RWPE1 (cell line): ENCODE results near the gene BMPR1B.

Experiments used
- CTCF ChIA-PET: fragments of 350-600 bp; sonication (Branson Sonifier 250); formaldehyde crosslinking; extraction: SDS; loops from one replicate; lab custom pipeline; 2021; lab: Yijun Ruan, JAX
- POLR2A ChIA-PET: fragments of 400-600 bp; formaldehyde crosslinking; extraction: SDS; loops from one replicate; lab custom pipeline; 2020; ENCODE audit warnings: antibody characterized with exemption; ENCODE audit not compliant: low non-redundant PET; lab: Yijun Ruan, JAX
- DNase-seq: peaks from one replicate; pipeline ENCODE4 v3.0.0; 2012; ENCODE audit warnings: low spot score
- H3K27ac ChIP-seq: fragments of 450-650 bp; 2 replicates; pipeline ENCODE4 v1.5.1; 2017
- TF ChIP-seq, protein P1 (sequence below): fragments of 450-650 bp; conservative IDR thresholded peaks from 2 replicates; pipeline ENCODE4 v1.5.1; 2017; ENCODE audit warnings: low read depth, mild to moderate bottlenecking

The BMPR1B gene

DNA sequence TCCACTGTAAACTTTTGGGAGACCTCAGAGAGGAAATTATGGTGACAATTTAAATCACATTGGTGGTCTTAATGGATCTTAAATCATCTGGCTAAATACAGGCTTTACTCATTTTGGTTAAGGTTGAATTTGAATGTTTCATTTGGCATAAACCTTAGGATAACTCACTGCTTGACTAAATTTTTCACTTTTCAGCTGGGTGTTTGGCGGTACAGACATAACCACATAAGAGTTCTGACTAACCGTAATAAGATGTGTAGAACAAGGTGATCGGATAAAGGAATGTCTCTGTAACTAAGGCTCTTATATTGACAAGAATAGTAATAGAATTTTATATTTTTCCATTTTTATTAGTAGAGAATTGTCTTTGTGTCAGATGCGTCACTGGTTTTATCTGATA, 281.0 kb downstream of the BMPR1B start:
- POLR2A ChIA-PET = no interaction called here
- TF ChIP-seq, protein P1, sequence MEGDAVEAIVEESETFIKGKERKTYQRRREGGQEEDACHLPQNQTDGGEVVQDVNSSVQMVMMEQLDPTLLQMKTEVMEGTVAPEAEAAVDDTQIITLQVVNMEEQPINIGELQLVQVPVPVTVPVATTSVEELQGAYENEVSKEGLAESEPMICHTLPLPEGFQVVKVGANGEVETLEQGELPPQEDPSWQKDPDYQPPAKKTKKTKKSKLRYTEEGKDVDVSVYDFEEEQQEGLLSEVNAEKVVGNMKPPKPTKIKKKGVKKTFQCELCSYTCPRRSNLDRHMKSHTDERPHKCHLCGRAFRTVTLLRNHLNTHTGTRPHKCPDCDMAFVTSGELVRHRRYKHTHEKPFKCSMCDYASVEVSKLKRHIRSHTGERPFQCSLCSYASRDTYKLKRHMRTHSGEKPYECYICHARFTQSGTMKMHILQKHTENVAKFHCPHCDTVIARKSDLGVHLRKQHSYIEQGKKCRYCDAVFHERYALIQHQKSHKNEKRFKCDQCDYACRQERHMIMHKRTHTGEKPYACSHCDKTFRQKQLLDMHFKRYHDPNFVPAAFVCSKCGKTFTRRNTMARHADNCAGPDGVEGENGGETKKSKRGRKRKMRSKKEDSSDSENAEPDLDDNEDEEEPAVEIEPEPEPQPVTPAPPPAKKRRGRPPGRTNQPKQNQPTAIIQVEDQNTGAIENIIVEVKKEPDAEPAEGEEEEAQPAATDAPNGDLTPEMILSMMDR = no peak
- H3K27ac ChIP-seq = no peak overlapping the region
- CTCF ChIA-PET = interaction anchor here (0.5 to 0.7 kb wide), 2 partner anchors 27 to 55 kb away, joined by 3 read pairs; no protein-coding TSS in a partner anchor
- no peak for DNase-seq

DNA sequence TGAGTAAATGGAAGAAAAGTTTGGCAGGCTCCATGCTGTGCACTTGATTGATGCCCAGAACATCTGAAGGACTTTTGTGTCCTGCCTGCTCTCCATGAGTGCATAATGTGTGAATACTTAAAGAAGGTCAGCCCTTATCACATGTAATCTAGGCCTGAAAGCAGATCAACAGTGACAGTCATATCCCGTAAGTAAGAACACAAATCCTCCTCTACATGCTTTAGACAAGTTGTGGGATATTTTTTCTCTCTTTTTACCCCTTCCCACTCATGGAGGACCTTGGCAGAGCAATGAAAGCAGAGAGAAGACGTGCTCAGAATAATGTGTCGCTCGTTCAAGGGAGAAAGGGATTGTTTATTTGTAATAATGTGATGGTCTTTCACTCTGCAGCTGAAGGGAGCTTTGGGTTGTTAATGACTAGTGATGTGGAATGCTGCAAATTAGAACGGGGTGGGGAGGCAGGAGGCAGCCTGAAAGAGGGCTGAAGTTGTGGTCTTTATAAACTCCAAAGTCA, 286.6 kb downstream of the BMPR1B start:
- no peak overlapping the region for H3K27ac ChIP-seq
- ChIA-PET CTCF (no interaction called here), POLR2A (no interaction called here)
- TF ChIP-seq, protein P1 = no peak
- no peak for DNase-seq

DNA sequence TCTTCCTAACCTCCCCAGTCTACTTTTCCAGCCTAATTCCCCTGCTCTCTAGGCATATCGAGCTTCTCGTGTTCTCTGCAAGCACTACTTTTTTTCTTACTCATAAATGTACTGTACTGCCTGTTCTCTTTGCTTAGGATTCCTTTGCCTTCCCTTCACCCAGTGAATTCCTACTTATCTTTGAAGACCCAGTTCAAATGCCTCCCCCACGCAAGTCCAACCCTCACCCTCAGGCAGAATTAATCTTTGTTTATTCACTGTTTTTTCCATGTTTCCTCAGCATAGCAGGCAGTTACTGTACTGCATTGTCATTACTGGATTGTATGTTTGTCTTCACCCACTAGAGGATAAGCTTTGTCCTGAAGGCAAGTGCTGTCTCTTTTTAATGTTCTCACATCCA, 287.7 kb downstream of the BMPR1B start:
- ChIA-PET CTCF (no interaction called here), POLR2A (no interaction called here)
- TF ChIP-seq, protein P1 = no peak
- no peak overlapping the region for H3K27ac ChIP-seq
- no peak for DNase-seq

DNA sequence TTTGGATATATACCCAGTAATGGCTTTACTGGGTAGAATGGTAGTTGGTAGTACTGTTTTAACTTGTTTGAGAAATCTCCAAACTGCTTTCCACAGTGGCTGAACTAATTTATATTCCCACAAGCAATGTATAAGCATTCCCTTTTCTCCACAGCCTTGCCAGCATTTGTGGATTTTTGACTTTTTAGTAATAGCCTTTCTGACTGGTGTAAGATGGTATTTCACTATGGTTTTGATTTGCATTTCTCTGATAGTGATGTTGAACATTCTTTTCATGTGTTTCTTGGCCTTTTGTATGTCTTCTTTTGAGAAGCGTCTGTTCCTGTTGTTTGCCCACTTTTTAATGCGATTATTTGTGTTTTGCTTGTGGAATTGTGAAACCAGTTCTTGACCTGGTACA, 290.5 kb downstream of the BMPR1B start:
- ChIA-PET CTCF (no interaction called here), POLR2A (no interaction called here)
- TF ChIP-seq, protein P1 = no peak
- no peak for DNase-seq
- H3K27ac ChIP-seq = no peak overlapping the region

DNA sequence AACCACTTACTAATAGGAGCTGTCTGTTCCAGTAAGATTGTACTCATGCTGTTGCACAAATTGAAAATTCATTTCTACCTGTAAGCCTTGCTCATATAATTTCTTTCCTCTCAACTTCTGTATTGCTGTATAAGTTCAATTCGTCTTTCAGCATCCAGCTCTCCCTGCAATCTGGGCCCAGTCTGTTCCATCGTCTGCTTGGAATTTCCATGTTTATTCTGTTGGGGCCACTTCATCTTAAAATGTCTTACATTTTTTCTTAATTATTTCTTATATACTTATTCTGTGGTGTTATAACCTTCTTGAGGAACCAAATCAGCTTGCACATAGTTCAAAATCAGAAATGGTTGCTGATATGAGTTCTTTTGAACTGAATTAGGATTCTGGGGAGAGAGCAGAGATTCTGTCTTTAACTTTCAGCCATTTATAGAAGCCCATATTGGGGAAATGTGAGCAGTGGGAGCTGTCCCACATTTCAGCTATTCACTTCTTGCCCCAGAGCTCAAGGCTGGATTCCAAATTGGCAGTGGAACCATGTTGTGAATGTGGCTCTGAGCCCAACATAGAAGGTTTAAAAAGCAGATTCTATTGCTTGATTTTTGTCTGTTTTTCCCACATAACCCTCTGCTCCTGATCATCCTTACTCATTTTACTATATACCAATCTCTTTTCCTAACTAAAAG, 291.9 kb downstream of the BMPR1B start:
- DNase-seq = no peak
- TF ChIP-seq, protein P1 = no peak
- ChIA-PET POLR2A (no interaction called here), CTCF (interaction anchor here (0.5 to 1.5 kb wide), 2 partner anchors 10 to 16 kb away, joined by 4 read pairs; no protein-coding TSS in a partner anchor)
- no peak overlapping the region for H3K27ac ChIP-seq

DNA sequence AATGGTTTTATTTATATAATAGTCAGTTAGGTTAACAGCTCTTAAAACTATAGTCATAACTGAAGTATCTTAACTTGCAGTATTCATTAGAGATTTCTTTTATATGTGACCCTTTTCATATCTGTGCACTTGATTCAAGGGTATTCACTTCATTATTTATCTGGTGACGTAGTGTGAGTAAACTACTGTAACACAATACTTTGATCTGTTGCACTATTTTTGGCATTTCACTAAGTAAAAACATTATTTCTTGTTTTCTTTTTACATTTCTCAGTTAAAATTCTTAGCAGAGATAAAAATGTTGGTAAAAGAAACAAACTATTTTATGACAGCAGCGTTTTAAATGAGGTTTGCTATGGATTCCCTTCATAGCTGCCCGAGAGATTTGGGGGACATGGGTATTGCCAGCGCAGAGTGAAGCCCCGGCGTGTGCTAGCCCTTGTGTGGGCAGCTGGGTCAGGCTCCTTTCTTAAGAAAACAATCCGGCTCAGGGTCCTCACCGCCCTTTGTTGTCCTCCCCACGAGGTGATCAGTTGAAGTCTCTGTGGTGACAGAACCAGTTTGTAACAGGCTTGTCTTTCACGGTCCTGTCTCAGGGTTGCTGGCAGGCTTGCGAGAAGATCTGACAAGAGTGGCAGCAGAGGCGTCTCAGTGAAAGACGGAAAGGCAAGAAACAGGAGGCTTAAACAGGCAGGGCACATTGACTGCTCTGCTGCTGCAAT, 293.4 kb downstream of the BMPR1B start:
- H3K27ac ChIP-seq = no peak overlapping the region
- CTCF ChIA-PET = no interaction called here
- TF ChIP-seq, protein P1 = no peak
- POLR2A ChIA-PET = no interaction called here
- no peak for DNase-seq
